K562 (cell line): Measurements from ENCODE around the gene PLEKHF1. TPM values are rescaled to one million over a fixed set of nuclear protein-coding genes. Genes with fewer than 3 reads are reported as not detected.

Source experiments
- ASH1L ChIP-seq: fragments of 450-650 bp; IDR thresholded peaks from 2 replicates; pipeline ENCODE4 v1.6.1; 2018; ENCODE audit warnings: borderline replicate concordance, mild to moderate bottlenecking, low read depth; ENCODE audit not compliant: partially characterized antibody
- CBFA2T2 ChIP-seq: fragments of 450-650 bp; conservative IDR thresholded peaks from 2 replicates; pipeline ENCODE4 v1.6.1; 2017; ENCODE audit warnings: mild to moderate bottlenecking
- DDX20 ChIP-seq: fragments of 450-650 bp; IDR thresholded peaks from 2 replicates; pipeline ENCODE4 v1.6.1; 2016; ENCODE audit warnings: missing genetic modification characterization, low read depth, mild to moderate bottlenecking, missing compliant biosample characterization, moderate library complexity
- E2F1 ChIP-seq: sonication (generic); formaldehyde crosslinking; IDR thresholded peaks from 2 replicates; pipeline ENCODE4 v1.8.1; 2023; ENCODE audit warnings: mild to moderate bottlenecking, missing genetic modification reagents, moderate library complexity
- ETS2 ChIP-seq: IDR thresholded peaks from 2 replicates; pipeline ENCODE4 v1.6.1; 2016; ENCODE audit warnings: borderline replicate concordance, missing genetic modification characterization, mild to moderate bottlenecking, moderate library complexity, missing compliant biosample characterization; ENCODE audit not compliant: poor library complexity, severe bottlenecking
- FOXJ2 ChIP-seq: fragments of 200-800 bp; sonication (Bioruptor generic); IDR thresholded peaks from 2 replicates; pipeline ENCODE4 v1.6.1; 2016; ENCODE audit warnings: missing genetic modification characterization, missing compliant biosample characterization
- POLR2B ChIP-seq: fragments of 450-650 bp; IDR thresholded peaks from 2 replicates; pipeline ENCODE4 v1.6.1; 2018; ENCODE audit warnings: low read depth; ENCODE audit not compliant: partially characterized antibody
- POLR2H ChIP-seq: IDR thresholded peaks from 2 replicates; pipeline ENCODE4 v1.6.1; 2016; ENCODE audit warnings: missing genetic modification characterization, low read depth, mild to moderate bottlenecking, control low read depth, missing compliant biosample characterization, moderate library complexity
- PRMT5 ChIP-seq: sonication (generic); formaldehyde crosslinking; IDR thresholded peaks from 2 replicates; pipeline ENCODE4 v1.5.0; 2020; ENCODE audit warnings: missing genetic modification reagents
- ZNF146 ChIP-seq: IDR thresholded peaks from one replicate; pipeline ENCODE4 v1.6.1; 2018; ENCODE audit warnings: missing compliant biosample characterization; ENCODE audit not compliant: unreplicated experiment
- ZNF212 ChIP-seq: fragments of 450-650 bp; formaldehyde crosslinking; IDR thresholded peaks from 2 replicates; pipeline ENCODE4 v1.4.0; 2020; ENCODE audit warnings: mild to moderate bottlenecking
- ZNF512 ChIP-seq: IDR thresholded peaks from 2 replicates; pipeline ENCODE4 v1.6.1; 2016; ENCODE audit warnings: missing genetic modification characterization, missing compliant biosample characterization
- ZNF780A ChIP-seq: fragments of 250-450 bp; sonication (Bioruptor Pico); IDR thresholded peaks from 2 replicates; pipeline ENCODE4 v1.5.0; 2021; ENCODE audit warnings: mild to moderate bottlenecking
- polyA plus RNA-seq, 8 experiments: library from polyadenylated mRNA; depleted of rRNA in 4 of 8; stranded (reverse) in 5 of 8; unstranded in 3 of 8; fragments of >200 nt; fragmentation: Nextera tagmentation in 2 of 8; fragmentation: Illumina TruSeq in 1 of 8; extraction: Ambion mirVana in 2 of 8; extraction: Trizol in 1 of 8; gene quantifications; 2 replicates each; pipeline versions ENCODE4 v1.2.1 to v1.2.3, GENCODE V29; 2011 to 2014; ENCODE audit warnings: inconsistent platforms in 1 of 8, missing spikeins in 1 of 8
- total RNA-seq, 7 experiments: library from RNA; depleted of rRNA in 6 of 7; stranded (reverse); fragments of >200 nt in 6 of 7; fragmentation: Illumina TruSeq in 2 of 7; extraction: Trizol in 2 of 7; gene quantifications; 2 replicates each; pipeline versions ENCODE4 v1.2.1 to v1.2.3, GENCODE V29; 2011 to 2021; ENCODE audit warnings: low replicate concordance in 1 of 7
- TF ChIP-seq, protein P1 (sequence below): fragments of 450-650 bp; IDR thresholded peaks from 2 replicates; pipeline ENCODE4 v1.6.1; 2018; ENCODE audit not compliant: partially characterized antibody
- TF ChIP-seq, protein P2 (sequence below): sonication (generic); formaldehyde crosslinking; IDR thresholded peaks from 2 replicates; pipeline ENCODE4 v1.8.1; 2023; ENCODE audit warnings: mild to moderate bottlenecking, missing genetic modification reagents
- TF ChIP-seq, protein P3 (sequence below), 2 experiments: fragments of 200-800 bp in 1 of 2; sonication (Bioruptor generic) in 1 of 2; sonication (generic) in 1 of 2; formaldehyde crosslinking in 1 of 2; IDR thresholded peaks in 1 of 2; conservative IDR thresholded peaks in 1 of 2; 2 replicates each; pipeline versions ENCODE4 v1.5.0 to v1.6.1; 2016 to 2020; ENCODE audit warnings: missing compliant biosample characterization in 1 of 2, missing genetic modification characterization in 1 of 2, missing genetic modification reagents in 1 of 2

PLEKHF1 gene
- total and polyA plus RNA-seq, 9 of the 15 experiments (the other 6 are each of a cell fraction or from before 2014, with no cell fraction given) = 0.07 to 13.4 (median 3.9) TPM; not detected in 1

DNA sequence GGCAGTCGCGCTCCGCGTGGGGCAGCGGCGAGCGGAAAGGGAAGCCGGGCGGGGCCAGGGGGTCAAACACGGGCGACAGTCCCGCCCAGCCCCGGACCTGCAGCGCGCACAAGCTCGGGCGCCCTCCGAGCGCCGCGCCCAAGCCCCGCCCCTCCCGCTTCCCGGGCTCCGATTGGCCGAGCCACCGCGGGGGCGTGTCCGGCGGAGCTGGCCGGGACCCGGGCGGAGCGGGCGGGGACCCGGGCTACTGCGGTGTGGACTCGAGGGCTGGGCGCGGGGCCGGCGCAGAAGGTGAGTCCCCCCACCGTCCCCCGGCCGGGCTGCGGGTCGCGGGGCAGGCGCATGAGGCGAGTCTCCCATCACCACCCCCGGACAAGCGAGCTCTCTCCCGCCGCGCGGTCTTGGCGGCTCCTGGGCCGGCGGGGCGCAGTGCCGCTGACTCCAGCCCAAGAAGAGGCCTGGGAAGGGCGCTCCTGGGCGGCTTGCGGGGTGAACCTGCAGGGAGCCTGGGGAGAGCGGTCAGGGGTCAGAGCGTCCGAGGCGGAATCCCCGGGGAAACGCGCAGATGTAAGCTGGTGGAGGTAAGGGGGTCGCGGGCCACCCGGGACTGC lies at the start of gene PLEKHF1 (continued):
- TF ChIP-seq, protein P1, sequence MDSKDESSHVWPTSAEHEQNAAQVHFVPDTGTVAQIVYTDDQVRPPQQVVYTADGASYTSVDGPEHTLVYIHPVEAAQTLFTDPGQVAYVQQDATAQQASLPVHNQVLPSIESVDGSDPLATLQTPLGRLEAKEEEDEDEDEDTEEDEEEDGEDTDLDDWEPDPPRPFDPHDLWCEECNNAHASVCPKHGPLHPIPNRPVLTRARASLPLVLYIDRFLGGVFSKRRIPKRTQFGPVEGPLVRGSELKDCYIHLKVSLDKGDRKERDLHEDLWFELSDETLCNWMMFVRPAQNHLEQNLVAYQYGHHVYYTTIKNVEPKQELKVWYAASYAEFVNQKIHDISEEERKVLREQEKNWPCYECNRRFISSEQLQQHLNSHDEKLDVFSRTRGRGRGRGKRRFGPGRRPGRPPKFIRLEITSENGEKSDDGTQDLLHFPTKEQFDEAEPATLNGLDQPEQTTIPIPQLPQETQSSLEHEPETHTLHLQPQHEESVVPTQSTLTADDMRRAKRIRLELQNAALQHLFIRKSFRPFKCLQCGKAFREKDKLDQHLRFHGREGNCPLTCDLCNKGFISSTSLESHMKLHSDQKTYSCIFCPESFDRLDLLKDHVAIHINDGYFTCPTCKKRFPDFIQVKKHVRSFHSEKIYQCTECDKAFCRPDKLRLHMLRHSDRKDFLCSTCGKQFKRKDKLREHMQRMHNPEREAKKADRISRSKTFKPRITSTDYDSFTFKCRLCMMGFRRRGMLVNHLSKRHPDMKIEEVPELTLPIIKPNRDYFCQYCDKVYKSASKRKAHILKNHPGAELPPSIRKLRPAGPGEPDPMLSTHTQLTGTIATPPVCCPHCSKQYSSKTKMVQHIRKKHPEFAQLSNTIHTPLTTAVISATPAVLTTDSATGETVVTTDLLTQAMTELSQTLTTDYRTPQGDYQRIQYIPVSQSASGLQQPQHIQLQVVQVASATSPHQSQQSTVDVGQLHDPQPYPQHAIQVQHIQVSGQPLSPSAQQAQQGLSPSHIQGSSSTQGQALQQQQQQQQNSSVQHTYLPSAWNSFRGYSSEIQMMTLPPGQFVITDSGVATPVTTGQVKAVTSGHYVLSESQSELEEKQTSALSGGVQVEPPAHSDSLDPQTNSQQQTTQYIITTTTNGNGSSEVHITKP = no peak
- TF ChIP-seq ZNF512 (no peak), DDX20 (no peak), POLR2B (peak; percentile 12), FOXJ2 (tag) (no peak), ASH1L (no peak), PRMT5 (CRISPR knock-in tag) (no peak), ZNF780A (no peak), E2F1 (no peak), ZNF212 (CRISPR knock-in tag) (no peak), ETS2 (no peak), CBFA2T2 (no peak), ZNF146 (CRISPR knock-in tag) (no peak), POLR2H (no peak; the same call in 1 of the 2 replicates)
- TF ChIP-seq, protein P2, sequence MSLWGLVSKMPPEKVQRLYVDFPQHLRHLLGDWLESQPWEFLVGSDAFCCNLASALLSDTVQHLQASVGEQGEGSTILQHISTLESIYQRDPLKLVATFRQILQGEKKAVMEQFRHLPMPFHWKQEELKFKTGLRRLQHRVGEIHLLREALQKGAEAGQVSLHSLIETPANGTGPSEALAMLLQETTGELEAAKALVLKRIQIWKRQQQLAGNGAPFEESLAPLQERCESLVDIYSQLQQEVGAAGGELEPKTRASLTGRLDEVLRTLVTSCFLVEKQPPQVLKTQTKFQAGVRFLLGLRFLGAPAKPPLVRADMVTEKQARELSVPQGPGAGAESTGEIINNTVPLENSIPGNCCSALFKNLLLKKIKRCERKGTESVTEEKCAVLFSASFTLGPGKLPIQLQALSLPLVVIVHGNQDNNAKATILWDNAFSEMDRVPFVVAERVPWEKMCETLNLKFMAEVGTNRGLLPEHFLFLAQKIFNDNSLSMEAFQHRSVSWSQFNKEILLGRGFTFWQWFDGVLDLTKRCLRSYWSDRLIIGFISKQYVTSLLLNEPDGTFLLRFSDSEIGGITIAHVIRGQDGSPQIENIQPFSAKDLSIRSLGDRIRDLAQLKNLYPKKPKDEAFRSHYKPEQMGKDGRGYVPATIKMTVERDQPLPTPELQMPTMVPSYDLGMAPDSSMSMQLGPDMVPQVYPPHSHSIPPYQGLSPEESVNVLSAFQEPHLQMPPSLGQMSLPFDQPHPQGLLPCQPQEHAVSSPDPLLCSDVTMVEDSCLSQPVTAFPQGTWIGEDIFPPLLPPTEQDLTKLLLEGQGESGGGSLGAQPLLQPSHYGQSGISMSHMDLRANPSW (CRISPR knock-in tag) = no peak
- TF ChIP-seq, protein P3, sequence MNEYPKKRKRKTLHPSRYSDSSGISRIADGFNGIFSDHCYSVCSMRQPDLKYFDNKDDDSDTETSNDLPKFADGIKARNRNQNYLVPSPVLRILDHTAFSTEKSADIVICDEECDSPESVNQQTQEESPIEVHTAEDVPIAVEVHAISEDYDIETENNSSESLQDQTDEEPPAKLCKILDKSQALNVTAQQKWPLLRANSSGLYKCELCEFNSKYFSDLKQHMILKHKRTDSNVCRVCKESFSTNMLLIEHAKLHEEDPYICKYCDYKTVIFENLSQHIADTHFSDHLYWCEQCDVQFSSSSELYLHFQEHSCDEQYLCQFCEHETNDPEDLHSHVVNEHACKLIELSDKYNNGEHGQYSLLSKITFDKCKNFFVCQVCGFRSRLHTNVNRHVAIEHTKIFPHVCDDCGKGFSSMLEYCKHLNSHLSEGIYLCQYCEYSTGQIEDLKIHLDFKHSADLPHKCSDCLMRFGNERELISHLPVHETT (CRISPR knock-in tag; conservative IDR thresholded peaks at IDR 0.05 in 1 of 2, IDR thresholded peaks at IDR 0.05 in 1 of 2) = no peak
